ENCODE results near the gene ERVMER34-1. TPM values are rescaled to one million over a fixed set of nuclear protein-coding genes. Genes with fewer than 3 reads are reported as not detected.

Gene ERVMER34-1
- total and polyA plus RNA-seq, 2 donors from 2014 or later = 1.8 to 4.2 TPM

DNA sequence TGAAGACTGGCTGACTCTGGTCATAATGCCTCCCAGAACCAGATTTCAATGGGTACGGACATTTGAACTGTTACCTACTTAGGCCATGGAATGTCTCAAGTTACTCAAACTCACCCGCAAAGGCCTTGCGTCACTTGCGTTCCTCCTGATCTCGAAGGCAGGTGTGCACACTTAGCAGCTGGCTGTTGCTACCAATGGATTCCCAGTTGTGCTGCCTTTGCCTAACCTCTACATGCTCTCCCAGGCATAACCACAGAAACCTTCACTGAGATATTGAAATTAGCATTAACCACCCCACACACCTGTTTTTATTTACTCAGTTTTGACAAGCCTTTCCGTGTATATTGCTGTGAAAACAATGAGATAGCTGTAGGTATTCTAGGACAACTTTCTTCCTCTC is 2.8 kb downstream of the ERVMER34-1 start:
- no peak for FAIRE-seq
- H3K27ac ChIP-seq (ENCODE audit: low read depth in 2 of 2, low read length in 2 of 2) = no peak overlapping the region
- TF ChIP-seq, protein P1, sequence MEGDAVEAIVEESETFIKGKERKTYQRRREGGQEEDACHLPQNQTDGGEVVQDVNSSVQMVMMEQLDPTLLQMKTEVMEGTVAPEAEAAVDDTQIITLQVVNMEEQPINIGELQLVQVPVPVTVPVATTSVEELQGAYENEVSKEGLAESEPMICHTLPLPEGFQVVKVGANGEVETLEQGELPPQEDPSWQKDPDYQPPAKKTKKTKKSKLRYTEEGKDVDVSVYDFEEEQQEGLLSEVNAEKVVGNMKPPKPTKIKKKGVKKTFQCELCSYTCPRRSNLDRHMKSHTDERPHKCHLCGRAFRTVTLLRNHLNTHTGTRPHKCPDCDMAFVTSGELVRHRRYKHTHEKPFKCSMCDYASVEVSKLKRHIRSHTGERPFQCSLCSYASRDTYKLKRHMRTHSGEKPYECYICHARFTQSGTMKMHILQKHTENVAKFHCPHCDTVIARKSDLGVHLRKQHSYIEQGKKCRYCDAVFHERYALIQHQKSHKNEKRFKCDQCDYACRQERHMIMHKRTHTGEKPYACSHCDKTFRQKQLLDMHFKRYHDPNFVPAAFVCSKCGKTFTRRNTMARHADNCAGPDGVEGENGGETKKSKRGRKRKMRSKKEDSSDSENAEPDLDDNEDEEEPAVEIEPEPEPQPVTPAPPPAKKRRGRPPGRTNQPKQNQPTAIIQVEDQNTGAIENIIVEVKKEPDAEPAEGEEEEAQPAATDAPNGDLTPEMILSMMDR (IDR thresholded peaks at IDR 0.05; ENCODE audit: borderline replicate concordance, extremely low read depth, insufficient read depth) = no peak

DNA sequence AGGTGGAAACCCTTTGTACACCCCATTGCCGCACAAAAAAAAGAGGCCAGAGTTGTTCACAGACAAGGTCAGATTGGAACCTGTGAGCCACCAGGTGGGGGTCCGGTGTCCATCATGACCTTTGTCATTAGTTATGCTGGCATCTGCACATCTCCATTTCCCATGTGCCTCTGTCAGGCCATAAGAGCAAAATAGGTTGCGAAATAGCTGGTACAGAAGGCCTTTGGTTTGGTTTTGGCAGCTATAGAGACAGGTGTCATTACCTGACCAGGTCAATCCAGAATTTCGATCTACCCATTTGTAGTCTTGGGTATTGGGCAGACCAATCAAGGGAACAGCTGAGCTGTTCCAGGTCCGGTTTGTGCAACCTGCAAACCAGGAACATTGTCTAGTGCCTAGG is 6.6 kb downstream of the ERVMER34-1 start:
- Histone ChIP-seq H3K27me3 (ENCODE audit: control insufficient read depth, insufficient read depth, low read length) (no peaks in the 10 kb centered on the region), H3K27ac (ENCODE audit: low read depth in 2 of 2, low read length in 2 of 2) (no peak overlapping the region), H3K4me1 (ENCODE audit: control insufficient read depth in 2 of 3, insufficient read depth in 2 of 3, low read depth in 1 of 3, low read length in 3 of 3) (no peaks in the 10 kb centered on the region), H3K9ac (ENCODE audit: low read length in 3 of 3) (no peak overlapping the region), H3K4me3 (ENCODE audit: low read length in 3 of 3) (no peak overlapping the region), H3K36me3 (ENCODE audit: control insufficient read depth in 2 of 3, insufficient read depth in 3 of 3, low read length in 3 of 3) (no peaks in the 10 kb centered on the region), H3K9me3 (ENCODE audit: control insufficient read depth in 2 of 3, insufficient read depth in 1 of 3, low read length in 3 of 3) (no peaks in the 10 kb centered on the region)
- intact Hi-C loops (cut with DNase I) = loop anchor here (10.0 kb wide), 1 partner anchor 110 kb away; no protein-coding TSS in a partner anchor
- TF ChIP-seq, protein P1 (IDR thresholded peaks at IDR 0.05; ENCODE audit: borderline replicate concordance, extremely low read depth, insufficient read depth) = no peak
- no peak for DNase-seq
- FAIRE-seq = no peak

More for the DNA sequence above, 2.8 kb downstream of the ERVMER34-1 start:
- Histone ChIP-seq H3K36me3 (ENCODE audit: control insufficient read depth in 2 of 3, insufficient read depth in 3 of 3, low read length in 3 of 3) (no peaks in the 10 kb centered on the region), H3K9me3 (ENCODE audit: control insufficient read depth in 2 of 3, insufficient read depth in 1 of 3, low read length in 3 of 3) (no peaks in the 10 kb centered on the region), H3K4me3 (ENCODE audit: low read length in 3 of 3) (no peak overlapping the region), H3K4me1 (ENCODE audit: control insufficient read depth in 2 of 3, insufficient read depth in 2 of 3, low read depth in 1 of 3, low read length in 3 of 3) (peaks cover 0 to 3% (median 3%) of the 10 kb centered on the region in 3 donors), H3K27me3 (ENCODE audit: control insufficient read depth, insufficient read depth, low read length) (no peaks in the 10 kb centered on the region), H3K9ac (ENCODE audit: low read length in 3 of 3) (no peak overlapping the region)
- intact Hi-C loops (cut with DNase I) = loop anchor here (10.0 kb wide), 1 partner anchor 106 kb away; no protein-coding TSS in a partner anchor
- peak in 2 of 5 donors; percentile 21 to 32 for DNase-seq

DNA sequence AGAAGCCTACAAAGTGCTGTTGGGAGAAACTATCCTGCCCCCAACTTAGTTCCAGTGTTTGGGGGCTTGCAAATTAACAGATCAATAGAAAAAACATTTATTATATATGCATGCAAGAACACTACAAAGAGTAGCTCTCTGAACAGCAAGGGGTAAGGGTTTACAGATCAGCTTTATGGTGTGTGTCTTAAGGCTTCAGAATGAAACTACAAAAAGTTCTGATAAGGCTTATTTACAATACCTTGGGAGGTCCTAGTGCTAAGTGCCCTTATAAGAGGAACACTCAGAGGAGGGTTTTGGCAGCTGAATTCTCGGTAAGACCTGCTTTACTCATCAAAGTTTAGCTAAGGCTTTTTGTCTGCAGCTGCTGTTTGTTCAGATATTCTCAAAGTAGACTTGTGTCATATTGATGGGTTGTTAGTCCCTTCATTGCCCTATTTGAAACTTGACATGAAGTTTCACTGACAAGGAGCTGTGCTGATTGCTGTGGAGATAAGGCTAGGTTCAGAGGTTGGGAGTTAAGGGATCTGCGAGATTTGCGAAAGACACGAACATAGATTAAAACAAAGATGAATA is 7.7 kb downstream of the ERVMER34-1 start:
- Histone ChIP-seq H3K9me3 (ENCODE audit: control insufficient read depth in 2 of 3, insufficient read depth in 1 of 3, low read length in 3 of 3) (no peaks in the 10 kb centered on the region), H3K27ac (ENCODE audit: low read depth in 2 of 2, low read length in 2 of 2) (no peak overlapping the region), H3K9ac (ENCODE audit: low read length in 3 of 3) (no peak overlapping the region), H3K27me3 (ENCODE audit: control insufficient read depth, insufficient read depth, low read length) (no peaks in the 10 kb centered on the region), H3K4me3 (ENCODE audit: low read length in 3 of 3) (no peak overlapping the region), H3K4me1 (ENCODE audit: control insufficient read depth in 2 of 3, insufficient read depth in 2 of 3, low read depth in 1 of 3, low read length in 3 of 3) (no peaks in the 10 kb centered on the region), H3K36me3 (ENCODE audit: control insufficient read depth in 2 of 3, insufficient read depth in 3 of 3, low read length in 3 of 3) (no peaks in the 10 kb centered on the region)
- FAIRE-seq = no peak
- DNase-seq = no peak
- TF ChIP-seq, protein P1 (IDR thresholded peaks at IDR 0.05; ENCODE audit: borderline replicate concordance, extremely low read depth, insufficient read depth) = no peak
- intact Hi-C loops (cut with DNase I) = loop anchor here (10.0 kb wide), 1 partner anchor 111 kb away; no protein-coding TSS in a partner anchor
